ENCODE data around the gene UBE3C.

DNA sequence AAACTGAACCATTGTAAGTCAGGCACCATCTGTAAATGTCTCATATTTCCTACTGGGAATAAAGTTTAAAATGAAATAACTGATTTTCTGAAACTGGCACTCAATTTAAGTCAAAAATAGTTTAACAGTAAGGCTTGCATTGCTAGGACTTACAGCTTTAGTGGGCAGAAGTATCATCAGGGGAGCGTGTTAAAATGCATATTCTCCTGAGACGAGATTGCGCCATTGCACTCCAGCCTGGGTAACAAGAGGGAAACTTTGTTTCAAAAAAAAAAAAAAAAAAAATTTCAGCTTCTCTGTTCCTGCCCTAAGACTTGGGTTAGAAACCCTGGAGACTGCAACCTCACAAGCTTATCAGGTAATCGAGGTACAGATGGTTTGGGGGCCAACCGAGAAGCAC is 65.4 kb downstream of the UBE3C start:
- TF ChIP-seq CTCF (IDR thresholded peaks at IDR 0.05) (no peak), POLR2A (IDR thresholded peaks at IDR 0.05) (no peak)
